Neural progenitor cell (in vitro differentiated cells): ENCODE measurements around the gene PGLYRP4. TPM values are rescaled to one million over a fixed set of nuclear protein-coding genes. Genes with fewer than 3 reads are reported as not detected.
A peak's percentile ranks its signal among the peaks of the same experiment; 100 is the strongest.

Experiments
- DNase-seq: peaks from one replicate; pipeline ENCODE4 v3.0.0-alpha.2; 2016; ENCODE audit warnings: low spot score
- H2AFZ ChIP-seq: fragments of 200-600 bp; sonication (generic); replicated peaks from 2 replicates; pipeline ENCODE4 v1.6.1; 2016; ENCODE audit warnings: antibody characterized with exemption
- H3F3A ChIP-seq: fragments of 200-600 bp; sonication (generic); 2 replicates; pipeline ENCODE4 v1.6.1; 2016; ENCODE audit warnings: antibody characterized with exemption, low read depth
- H3K27ac ChIP-seq: fragments of 200-600 bp; sonication (generic); 2 replicates; pipeline ENCODE4 v1.5.1; 2016; ENCODE audit warnings: mild to moderate bottlenecking
- H3K27me3 ChIP-seq: fragments of 200-600 bp; sonication (generic); 2 replicates; pipeline ENCODE4 v1.6.1; 2016; ENCODE audit warnings: mild to moderate bottlenecking, moderate library complexity
- H3K36me3 ChIP-seq: fragments of 200-600 bp; sonication (generic); 2 replicates; pipeline ENCODE4 v1.5.1; 2016
- H3K4me1 ChIP-seq: fragments of 200-600 bp; sonication (generic); 2 replicates; pipeline ENCODE4 v1.6.1; 2016; ENCODE audit warnings: mixed run types
- H3K4me2 ChIP-seq: fragments of 200-600 bp; sonication (generic); 2 replicates; pipeline ENCODE4 v1.6.1; 2016
- H3K4me3 ChIP-seq: fragments of 200-600 bp; sonication (generic); 2 replicates; pipeline ENCODE4 v1.5.1; 2016
- H3K79me2 ChIP-seq: fragments of 200-600 bp; sonication (generic); 2 replicates; pipeline ENCODE4 v1.6.1; 2016; ENCODE audit warnings: low read depth
- H3K9ac ChIP-seq: fragments of 200-600 bp; sonication (generic); 2 replicates; pipeline ENCODE4 v1.6.1; 2016
- H3K9me3 ChIP-seq: fragments of 200-600 bp; sonication (generic); 2 replicates; pipeline ENCODE4 v1.5.1; 2016; ENCODE audit warnings: low read depth
- H4K20me1 ChIP-seq: fragments of 200-600 bp; sonication (generic); 2 replicates; pipeline ENCODE4 v1.6.1; 2016; ENCODE audit warnings: low read depth
- H3K27ac Mint-ChIP-seq: 3 replicates; pipeline ENCODE4 v1.8.0; 2021; ENCODE audit warnings: mixed read lengths
- H3K27me3 Mint-ChIP-seq: 2 replicates; pipeline ENCODE4 v1.8.0; 2022; ENCODE audit warnings: low read depth, mild to moderate bottlenecking, inconsistent platforms, moderate library complexity, mixed read lengths; ENCODE audit not compliant: insufficient read depth
- H3K36me3 Mint-ChIP-seq: 3 replicates; pipeline ENCODE4 v1.8.0; 2021; ENCODE audit warnings: mixed read lengths
- H3K4me1 Mint-ChIP-seq: 3 replicates; pipeline ENCODE4 v1.8.0; 2021; ENCODE audit warnings: mixed read lengths
- H3K4me3 Mint-ChIP-seq: 3 replicates; pipeline ENCODE4 v1.8.0; 2021; ENCODE audit warnings: mild to moderate bottlenecking, moderate library complexity, mixed read lengths
- H3K9me3 Mint-ChIP-seq: 3 replicates; pipeline ENCODE4 v1.8.0; 2020; ENCODE audit warnings: mixed read lengths
- CTCF ChIP-seq: fragments of 200-600 bp; sonication (generic); IDR thresholded peaks from 2 replicates; pipeline ENCODE4 v1.5.1; 2017; ENCODE audit warnings: antibody characterized with exemption, mild to moderate bottlenecking
- EZH2 ChIP-seq: fragments of 200-600 bp; sonication (generic); IDR thresholded peaks from 2 replicates; pipeline ENCODE4 v1.6.1; 2017; ENCODE audit warnings: antibody characterized with exemption, mild to moderate bottlenecking, moderate library complexity
- EZH2phosphoT487 ChIP-seq: fragments of 200-600 bp; sonication (generic); IDR thresholded peaks from 2 replicates; pipeline ENCODE4 v1.6.1; 2017; ENCODE audit warnings: antibody characterized with exemption
- total RNA-seq: library from RNA; depleted of rRNA; stranded (reverse); fragments of >200 nt; gene quantifications from 2 replicates; pipeline ENCODE4 v1.2.3, GENCODE V29; 2015; ENCODE audit warnings: low replicate concordance

PGLYRP4 gene
- total RNA-seq, 1 donor from 2014 or later: not detected

- no peak overlapping the region for H3K4me3 ChIP-seq
- H3K27me3 ChIP-seq: peaks cover 4% of the 10 kb centered on the region
- H4K20me1 ChIP-seq: no peaks in the 10 kb centered on the region
- TF ChIP-seq EZH2phosphoT487 (no peak), EZH2 (no peak), CTCF (no peak)
- Mint-ChIP-seq H3K4me3 (no peak overlapping the region), H3K27ac (no peak overlapping the region), H3K9me3 (no peaks in the 10 kb centered on the region), H3K27me3 (peaks cover 5% of the 10 kb centered on the region), H3K36me3 (no peaks in the 10 kb centered on the region), H3K4me1 (no peaks in the 10 kb centered on the region)
- no peaks in the 10 kb centered on the region for H3K36me3 ChIP-seq
- no peaks in the 10 kb centered on the region for H3K9me3 ChIP-seq
- no peaks in the 10 kb centered on the region for H3F3A ChIP-seq
- no peak overlapping the region for H3K4me2 ChIP-seq
- H3K27ac ChIP-seq: no peak overlapping the region
- H3K4me1 ChIP-seq: no peaks in the 10 kb centered on the region
- no peaks in the 10 kb centered on the region for H3K79me2 ChIP-seq
- DNase-seq: no peak
- no peak overlapping the region for H3K9ac ChIP-seq
- H2AFZ ChIP-seq: no peak overlapping the region
Observed at GRCh38 chr1:153356392-153357075, 7.9 kb upstream of the PGLYRP4 start.

- peak; percentile 59 for DNase-seq
- TF ChIP-seq CTCF (peak; percentile 52), EZH2phosphoT487 (no peak)
- Histone ChIP-seq H3K4me1 (no peaks in the 10 kb centered on the region), H3K79me2 (no peaks in the 10 kb centered on the region), H3F3A (no peaks in the 10 kb centered on the region), H3K36me3 (no peaks in the 10 kb centered on the region), H3K9ac (no peak overlapping the region), H3K27ac (no peak overlapping the region), H2AFZ (no peak overlapping the region), H3K9me3 (no peaks in the 10 kb centered on the region), H3K4me3 (no peak overlapping the region), H3K4me2 (no peak overlapping the region), H4K20me1 (no peaks in the 10 kb centered on the region), H3K27me3 (peaks cover 14% of the 10 kb centered on the region)
- no peak overlapping the region for H3K27ac Mint-ChIP-seq
- H3K27me3 Mint-ChIP-seq: peaks cover 8% of the 10 kb centered on the region
- no peaks in the 10 kb centered on the region for H3K36me3 Mint-ChIP-seq
- no peaks in the 10 kb centered on the region for H3K9me3 Mint-ChIP-seq
- no peak overlapping the region for H3K4me3 Mint-ChIP-seq
- H3K4me1 Mint-ChIP-seq: no peaks in the 10 kb centered on the region
Observed at GRCh38 chr1:153355445-153356071, 6.9 kb upstream of the PGLYRP4 start.

GRCh38 chr1:153354515-153355193, 6.0 kb upstream of the PGLYRP4 start:
- Histone ChIP-seq H3K4me2 (no peak overlapping the region), H3K27ac (no peak overlapping the region), H3K4me3 (no peak overlapping the region), H3K9me3 (no peaks in the 10 kb centered on the region), H2AFZ (no peak overlapping the region), H3K36me3 (no peaks in the 10 kb centered on the region), H3K4me1 (no peaks in the 10 kb centered on the region), H3K79me2 (no peaks in the 10 kb centered on the region), H3F3A (no peaks in the 10 kb centered on the region), H3K27me3 (peaks cover 19% of the 10 kb centered on the region), H4K20me1 (no peaks in the 10 kb centered on the region), H3K9ac (no peak overlapping the region)
- Mint-ChIP-seq H3K4me3 (no peak overlapping the region), H3K9me3 (no peaks in the 10 kb centered on the region), H3K36me3 (no peaks in the 10 kb centered on the region), H3K27ac (no peak overlapping the region), H3K4me1 (no peaks in the 10 kb centered on the region), H3K27me3 (peaks cover 11% of the 10 kb centered on the region)
- TF ChIP-seq CTCF (no peak), EZH2phosphoT487 (no peak), EZH2 (no peak)
- DNase-seq: no peak
